Brain pericyte (primary cell): ENCODE results near the gene C14orf132.
"Not testable (repeated sequence)": the region's sequence is repeated elsewhere in the genome, so short reads cannot be mapped to it uniquely, and the experiment has no call there.

ENCODE experiments used
- DNase-seq: peaks from one replicate; pipeline ENCODE4 v3.0.0-alpha.2; 2012; ENCODE audit warnings: low read depth, low spot score

Gene C14orf132

DNA sequence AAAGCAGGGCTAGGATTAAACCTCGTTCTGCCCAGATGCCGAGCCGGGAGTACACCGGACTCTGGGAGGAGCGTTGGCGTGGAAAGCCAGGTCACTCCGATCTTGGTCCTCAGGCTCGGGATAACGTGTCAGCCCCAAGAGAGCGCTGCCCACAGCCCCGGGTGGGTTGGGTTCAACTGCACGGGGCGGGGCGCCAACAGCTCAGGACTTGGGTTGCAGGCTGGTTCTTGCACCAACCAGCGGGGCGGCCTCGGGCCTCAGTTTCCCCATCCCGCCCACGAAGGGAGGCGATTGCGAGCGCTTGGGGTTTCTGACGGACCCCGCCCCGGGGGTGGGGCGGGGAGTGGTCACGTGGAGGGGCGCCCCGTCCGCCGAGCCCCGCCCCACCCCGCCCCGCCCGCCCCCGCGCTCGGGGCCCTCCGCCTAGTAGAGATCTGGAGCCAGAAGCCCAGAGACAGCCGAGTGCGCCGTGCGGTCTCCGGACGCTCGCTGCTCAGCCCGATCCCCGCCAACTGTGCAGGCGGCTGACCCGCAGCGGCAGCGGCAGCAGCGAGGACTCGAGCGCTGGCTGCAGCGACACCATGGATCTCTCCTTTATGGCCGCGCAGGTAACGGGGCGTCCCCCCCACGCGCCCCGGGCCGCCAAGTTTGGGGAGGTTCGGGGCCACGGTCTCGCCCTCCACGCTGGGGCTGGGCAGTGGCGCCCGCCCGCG is at the start of gene C14orf132:
TSS of gene C14orf132 (plus strand) at position 443 of the 713 bp plus-strand sequence. CDS start at position 582, 139 bp downstream.
- DNase-seq: no peak

DNA sequence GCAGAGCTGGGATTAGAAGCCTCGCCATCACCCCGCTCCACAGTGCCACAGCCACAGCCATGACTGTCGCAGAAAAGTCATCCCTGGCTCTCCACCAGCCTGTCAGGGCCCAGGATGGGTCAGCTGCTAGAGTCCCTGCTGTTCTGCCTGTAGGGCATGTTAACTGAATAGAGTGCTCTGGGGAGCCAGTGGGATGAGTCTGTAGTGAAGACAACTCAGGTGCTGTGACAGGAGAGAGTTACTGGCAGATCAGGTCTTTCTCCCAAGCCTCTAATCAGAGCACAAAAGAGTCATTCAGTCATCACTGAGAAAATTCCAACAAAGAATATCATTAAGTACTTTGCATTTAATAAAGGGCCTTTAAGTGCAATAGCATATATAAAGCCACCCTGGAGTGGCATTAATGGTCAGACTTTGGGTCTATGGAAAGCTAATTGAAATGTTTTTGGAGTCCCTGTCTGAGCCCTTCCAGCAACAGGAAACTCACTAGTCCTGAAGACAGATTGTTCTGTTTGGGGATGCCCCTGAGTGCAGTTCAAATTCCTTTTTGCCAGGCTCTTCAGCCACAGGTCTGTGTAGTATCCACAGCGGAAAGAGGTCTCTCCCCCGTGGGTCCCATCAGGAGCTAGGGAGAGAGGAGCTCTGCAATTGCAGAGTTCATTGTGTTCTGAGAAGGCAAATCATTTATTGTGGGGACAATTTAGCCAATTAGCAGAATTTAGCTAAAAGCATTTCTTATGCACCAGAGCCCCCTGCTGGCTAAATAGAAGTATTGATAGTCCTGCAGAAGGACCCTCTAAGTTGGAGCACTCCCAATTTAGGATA is 45.2 kb upstream of the C14orf132 start:
- no peak for DNase-seq

DNA sequence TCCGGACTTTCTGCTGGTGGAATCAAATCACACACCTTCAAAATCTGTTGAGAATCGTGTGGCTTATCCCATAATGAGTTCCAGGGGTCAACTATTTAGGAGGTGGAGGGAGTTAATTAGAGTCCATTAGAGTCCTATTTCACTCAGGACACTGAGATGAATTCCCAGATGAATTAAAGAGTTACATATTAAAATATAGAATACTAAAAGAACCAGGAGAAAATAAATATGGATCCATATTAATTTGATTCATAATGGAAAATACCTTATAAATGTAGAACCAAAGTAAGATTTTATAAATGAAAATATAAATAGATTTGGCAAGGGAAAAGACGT is 44.6 kb upstream of the C14orf132 start:
- DNase-seq: no peak

DNA sequence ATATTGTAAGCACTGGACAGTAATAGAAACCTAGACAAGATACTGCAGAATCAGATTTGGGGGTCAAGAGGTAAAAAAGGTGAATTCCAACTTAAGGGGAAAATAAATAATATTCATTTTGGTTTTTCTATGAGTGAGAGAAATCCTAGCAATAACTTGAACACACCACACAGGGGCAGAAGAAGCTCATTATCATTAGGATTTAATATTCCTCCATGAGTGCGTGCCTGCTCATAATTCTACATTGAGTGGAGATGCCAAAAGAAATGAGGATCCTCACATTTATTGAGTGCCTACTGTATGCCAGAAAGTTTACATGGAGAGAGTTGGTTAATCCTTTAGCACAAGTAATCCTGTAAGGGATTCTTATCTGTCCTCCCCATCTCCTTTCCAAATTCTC is 40.5 kb upstream of the C14orf132 start:
- DNase-seq: no peak

GRCh38 chr14:96001866-96002497 is 37.2 kb upstream of the C14orf132 start:
- DNase-seq: no peak

DNA sequence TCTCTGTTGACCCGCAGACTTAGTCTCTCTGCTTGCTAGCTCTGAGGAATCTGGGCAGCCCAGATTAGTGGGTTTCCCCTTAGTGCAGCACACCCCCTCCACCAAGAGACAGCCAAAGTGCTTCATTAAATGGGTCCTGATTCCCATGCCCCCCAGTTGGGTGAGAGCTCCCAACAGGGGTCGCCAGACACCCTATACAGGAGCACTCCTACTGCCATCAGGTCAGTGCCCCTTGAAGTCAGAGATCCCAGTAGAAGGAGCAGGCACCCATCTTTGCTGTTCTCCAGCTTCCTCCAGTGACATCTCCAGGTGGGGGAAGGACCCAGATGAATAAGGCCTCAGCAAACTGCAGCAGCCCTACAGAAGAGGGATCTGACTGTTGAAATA is 36.7 kb upstream of the C14orf132 start:
- no peak for DNase-seq

- no peak for DNase-seq
Observed at GRCh38 chr14:96011131-96011530, 28.0 kb upstream of the C14orf132 start.

- DNase-seq: no peak
Observed at GRCh38 chr14:96011607-96012006, 27.6 kb upstream of the C14orf132 start.

- not testable (repeated sequence) for DNase-seq
Observed at GRCh38 chr14:96012757-96013156, 26.4 kb upstream of the C14orf132 start.

DNA sequence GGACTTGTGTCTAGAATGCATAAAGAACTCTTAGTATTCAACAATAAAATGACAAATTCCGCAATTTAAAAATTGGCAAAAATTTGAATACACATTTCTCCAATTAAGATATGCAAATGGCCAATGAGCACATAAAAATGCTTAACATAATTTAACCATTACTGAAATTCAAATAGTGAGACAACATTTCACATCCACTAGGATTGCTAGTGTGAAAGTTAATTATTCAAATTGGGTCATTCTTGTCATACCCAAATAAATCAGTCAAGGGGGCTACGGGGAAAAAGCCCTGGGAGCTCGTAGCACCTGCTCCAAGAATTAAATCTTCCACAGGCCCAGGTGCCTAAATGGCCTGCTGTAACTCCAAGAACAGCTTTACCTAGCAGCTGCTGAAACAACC is 25.0 kb upstream of the C14orf132 start:
- no peak for DNase-seq

GRCh38 chr14:96016501-96017160 is 22.5 kb upstream of the C14orf132 start:
- DNase-seq: no peak

DNA sequence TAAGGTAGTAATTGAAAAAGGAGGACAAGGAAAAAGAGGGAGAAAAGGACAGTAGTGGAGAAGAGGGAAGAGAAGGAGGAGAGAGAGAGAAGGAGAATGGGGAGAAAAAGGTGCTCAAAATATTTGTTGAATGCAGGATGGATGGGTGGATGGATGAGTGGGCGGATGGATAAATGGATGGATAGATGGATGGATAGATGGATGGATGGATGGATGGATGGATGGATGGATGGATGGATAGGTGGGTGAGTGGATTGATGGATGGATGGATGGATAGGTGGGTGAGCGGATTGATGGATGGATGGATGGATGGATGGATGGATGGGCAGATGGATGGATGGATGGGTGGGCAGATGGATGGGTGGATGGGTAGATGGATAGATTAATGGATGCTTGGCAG is 21.3 kb upstream of the C14orf132 start:
- DNase-seq: no peak

DNA sequence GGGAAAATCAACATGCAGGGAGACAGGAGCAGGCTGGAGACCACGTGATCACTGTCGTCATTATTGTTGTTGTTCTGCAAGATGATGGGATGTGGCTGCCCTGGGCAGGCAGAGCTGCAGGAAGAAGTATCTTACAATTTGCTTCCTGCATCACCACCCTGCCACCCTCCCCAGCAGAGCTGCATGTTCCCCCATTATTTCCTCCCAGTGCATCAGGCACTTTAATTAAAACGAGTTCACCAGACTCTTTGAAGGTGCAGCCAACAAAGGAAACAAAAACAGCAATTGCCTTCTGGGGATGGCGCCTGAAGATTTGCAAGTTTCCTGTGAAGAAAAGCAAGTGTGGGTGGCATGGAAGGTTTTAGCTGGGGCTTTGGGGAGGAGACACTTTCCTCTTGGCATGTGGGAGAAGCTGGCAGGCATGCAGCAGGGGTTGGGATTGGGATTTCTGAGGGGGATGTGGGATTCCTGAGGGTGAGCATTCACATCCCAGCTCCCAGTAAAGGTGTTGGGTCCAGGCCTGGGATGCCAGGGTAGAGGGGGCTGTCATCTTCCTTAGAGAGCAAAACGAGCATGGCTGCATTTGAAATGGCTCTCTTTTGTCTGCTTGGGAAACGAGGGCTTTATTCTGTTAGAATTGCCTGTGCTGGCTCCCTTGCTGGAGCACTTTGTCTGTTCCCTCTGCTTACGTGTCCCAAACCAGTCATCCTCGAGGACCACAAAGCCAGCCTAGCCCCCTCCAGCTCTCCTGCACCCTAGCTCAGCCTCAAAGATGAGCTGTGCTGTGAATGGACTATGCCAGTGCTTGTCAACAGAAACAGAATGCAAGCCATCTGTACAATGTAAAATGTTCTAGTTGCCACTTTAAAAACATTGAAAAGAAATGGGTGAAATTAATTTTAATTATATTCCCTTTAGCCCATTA is 11.5 kb upstream of the C14orf132 start:
- no peak for DNase-seq

- DNase-seq: no peak
Observed at GRCh38 chr14:96029089-96029645, 10.0 kb upstream of the C14orf132 start.

DNA sequence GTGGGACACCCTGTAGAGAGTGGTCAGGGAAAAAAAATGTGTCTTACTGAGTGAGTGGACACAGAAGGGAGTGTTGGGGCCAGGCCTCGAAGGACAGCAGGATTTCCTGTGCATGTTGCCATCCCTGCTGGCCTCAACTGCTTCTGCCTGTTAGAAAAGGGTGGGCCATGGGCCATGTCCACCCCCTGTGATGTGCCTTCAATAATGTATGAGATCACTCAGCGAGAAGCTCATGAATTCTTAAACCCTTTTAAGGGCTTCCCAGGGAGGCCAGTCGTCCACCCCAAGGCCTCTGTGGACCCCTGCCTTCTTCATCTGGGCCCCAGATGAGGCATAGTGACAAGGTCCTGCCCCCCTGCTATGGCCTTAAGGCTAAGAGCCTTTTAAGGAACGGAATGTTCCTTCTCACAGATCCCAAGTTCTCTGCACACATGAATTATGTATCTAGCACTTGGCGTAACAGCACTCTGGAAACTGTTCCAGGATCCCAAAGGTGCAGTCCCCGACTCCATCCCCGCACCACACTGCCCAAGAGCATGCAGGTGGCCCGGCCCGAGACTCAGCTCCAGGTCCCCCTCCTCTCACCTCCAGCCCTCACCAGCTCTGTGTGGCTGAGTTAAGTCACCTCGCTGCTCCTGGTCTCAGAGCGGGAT is 8.9 kb upstream of the C14orf132 start:
- no peak for DNase-seq

DNA sequence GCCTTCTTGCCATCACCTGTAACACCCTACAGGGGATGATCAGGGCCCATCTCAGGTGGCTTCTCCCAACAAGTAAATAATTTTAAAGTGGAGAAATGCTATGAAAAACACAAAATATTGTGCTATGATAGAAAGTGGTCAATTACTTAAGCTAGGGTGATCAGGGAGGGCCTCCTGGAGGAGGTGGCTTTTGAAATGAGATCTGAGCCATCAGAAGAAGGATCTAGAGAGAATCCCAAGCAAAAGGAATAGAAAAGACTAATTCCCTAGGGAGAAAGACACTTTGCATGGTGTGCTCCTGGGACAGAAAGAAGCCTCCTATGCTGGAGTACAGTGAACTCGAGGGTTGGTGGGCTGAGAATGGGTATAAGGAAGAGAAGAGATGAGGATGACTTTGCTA is 7.5 kb upstream of the C14orf132 start:
- DNase-seq: no peak

DNA sequence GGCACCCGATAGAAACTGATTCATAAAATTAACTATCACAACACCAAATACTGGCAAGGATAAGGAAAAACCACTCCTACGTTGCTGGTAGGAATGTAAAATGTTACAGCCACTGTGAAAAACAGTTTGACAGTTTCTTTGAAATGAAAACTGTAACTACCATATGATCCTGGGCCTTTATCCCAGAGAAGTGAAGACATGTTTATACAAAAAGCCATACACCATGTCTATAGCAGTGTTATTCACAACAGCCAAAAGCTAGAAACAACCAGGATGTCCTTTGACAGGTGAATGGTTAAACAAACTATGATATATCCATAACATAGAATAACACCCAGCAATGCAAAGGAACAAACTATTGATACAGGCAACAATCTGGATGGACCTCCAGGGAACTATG is 3.7 kb upstream of the C14orf132 start:
- no peak for DNase-seq

DNA sequence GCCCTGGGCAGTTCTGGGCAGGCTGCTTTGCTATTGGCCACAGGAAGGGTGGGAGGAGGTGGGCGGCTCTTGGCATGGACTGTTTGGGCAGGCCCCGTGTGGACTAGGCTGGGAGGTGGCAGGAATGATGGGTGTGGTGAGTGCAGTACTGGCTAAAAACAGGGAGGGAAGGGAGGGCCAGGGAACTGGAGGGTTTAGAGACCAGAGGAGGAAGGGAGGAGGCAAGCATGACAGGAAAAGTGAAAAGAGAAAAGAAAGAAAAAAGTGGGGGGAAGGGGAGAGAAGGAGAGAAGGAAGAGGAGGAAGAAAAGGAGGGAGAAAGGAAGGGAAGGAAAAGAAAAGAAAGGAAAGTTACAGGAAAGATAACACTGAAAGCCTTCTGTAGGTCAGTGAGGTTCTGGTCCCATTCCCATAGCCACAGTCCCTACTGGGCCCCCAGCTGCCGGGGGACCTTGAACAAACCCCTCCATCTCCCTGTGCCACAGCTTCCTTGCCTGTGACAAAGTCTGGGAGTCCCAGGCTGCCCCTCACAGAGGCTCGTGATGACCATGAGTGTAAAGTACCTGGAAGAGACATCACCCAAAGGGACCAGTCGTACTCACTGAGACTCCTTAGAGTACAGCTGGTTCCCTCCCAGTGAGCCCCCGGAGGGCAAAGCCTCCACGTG is 1.1 kb upstream of the C14orf132 start:
- DNase-seq: no peak

DNA sequence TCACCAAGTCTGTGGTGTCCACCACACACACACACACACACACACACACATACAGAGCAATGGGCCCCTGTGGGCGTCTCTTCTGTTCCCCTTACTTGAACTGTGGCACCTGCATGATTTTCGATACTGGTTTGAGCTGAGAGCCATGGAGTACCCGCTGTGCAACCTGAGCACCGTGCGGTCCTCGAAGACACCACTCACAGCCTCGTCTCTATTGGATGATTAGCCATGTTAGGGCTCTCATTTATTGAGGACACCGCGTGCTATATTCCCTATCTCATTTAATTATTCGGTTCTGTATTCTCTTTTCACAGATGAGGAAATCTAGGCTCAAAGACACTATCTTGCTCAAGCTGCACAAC is 623 bp upstream of the C14orf132 start:
- no peak for DNase-seq
